GM23338 (cell line): ENCODE data around the gene INHBC. TPM values are rescaled to one million over a fixed set of nuclear protein-coding genes. Genes with fewer than 3 reads are reported as not detected.

Experiments used
- ATAC-seq: fragments of 200-7000 bp; cut with Tn5 transposase; 3 replicates; pipeline ENCODE4 v1.9.1; 2020
- DNase-seq: peaks from one replicate; pipeline ENCODE4 v3.0.0-alpha.2; 2015; ENCODE audit warnings: low spot score
- H2AFZ ChIP-seq: fragments of 200-600 bp; sonication (generic); 2 replicates; pipeline ENCODE4 v1.8.0; 2016; ENCODE audit warnings: antibody characterized with exemption, mild to moderate bottlenecking, moderate library complexity
- H3F3A ChIP-seq: fragments of 200-600 bp; sonication (generic); replicated peaks from 2 replicates; pipeline ENCODE4 v1.8.0; 2017; ENCODE audit warnings: antibody characterized with exemption, mixed run types, low read depth
- H3K27ac ChIP-seq: fragments of 200-600 bp; sonication (generic); 2 replicates; pipeline ENCODE4 v1.6.1; 2016; ENCODE audit warnings: low read depth
- H3K27me3 ChIP-seq: fragments of 200-600 bp; sonication (generic); 2 replicates; pipeline ENCODE4 v1.8.0; 2016; ENCODE audit warnings: mild to moderate bottlenecking, mixed run types, moderate library complexity; ENCODE audit not compliant: insufficient read depth
- H3K36me3 ChIP-seq: fragments of 200-600 bp; sonication (generic); 2 replicates; pipeline ENCODE4 v1.8.0; 2016; ENCODE audit warnings: mild to moderate bottlenecking; ENCODE audit not compliant: insufficient read depth
- H3K4me1 ChIP-seq: fragments of 200-600 bp; sonication (generic); 2 replicates; pipeline ENCODE4 v1.8.0; 2016; ENCODE audit warnings: mild to moderate bottlenecking, moderate library complexity; ENCODE audit not compliant: insufficient read depth
- H3K4me2 ChIP-seq: fragments of 200-600 bp; sonication (generic); 2 replicates; pipeline ENCODE4 v1.7.1; 2017; ENCODE audit warnings: mixed run types
- H3K4me3 ChIP-seq: fragments of 200-600 bp; sonication (generic); 2 replicates; pipeline ENCODE4 v1.6.1; 2016; ENCODE audit warnings: mixed run types
- H3K79me2 ChIP-seq: fragments of 200-600 bp; sonication (generic); replicated peaks from 2 replicates; pipeline ENCODE4 v1.8.0; 2017; ENCODE audit warnings: mild to moderate bottlenecking; ENCODE audit not compliant: insufficient read depth
- H3K9me2 ChIP-seq: fragments of 200-600 bp; sonication (generic); 2 replicates; pipeline ENCODE4 v1.8.0; 2017; ENCODE audit not compliant: insufficient read depth
- H4K20me1 ChIP-seq: fragments of 200-600 bp; sonication (generic); replicated peaks from 2 replicates; pipeline ENCODE4 v1.8.0; 2017; ENCODE audit warnings: mild to moderate bottlenecking; ENCODE audit not compliant: insufficient read depth
- H3K27ac Mint-ChIP-seq: 2 replicates; pipeline ENCODE4 v1.8.0; 2020; ENCODE audit warnings: inconsistent platforms, mild to moderate bottlenecking, moderate library complexity, mixed read lengths
- H3K27me3 Mint-ChIP-seq: 3 replicates; pipeline ENCODE4 v1.8.0; 2022; ENCODE audit warnings: low read depth, mild to moderate bottlenecking, moderate library complexity, mixed read lengths, inconsistent platforms; ENCODE audit not compliant: insufficient read depth, poor library complexity
- H3K36me3 Mint-ChIP-seq: 3 replicates; pipeline ENCODE4 v1.8.0; 2021; ENCODE audit warnings: low read depth, mild to moderate bottlenecking, inconsistent platforms, moderate library complexity, mixed read lengths
- H3K4me1 Mint-ChIP-seq: 3 replicates; pipeline ENCODE4 v1.8.0; 2020; ENCODE audit warnings: mild to moderate bottlenecking, inconsistent platforms, mixed read lengths
- H3K4me3 Mint-ChIP-seq: 3 replicates; pipeline ENCODE4 v1.8.0; 2021; ENCODE audit warnings: moderate library complexity, mild to moderate bottlenecking, inconsistent platforms, mixed read lengths
- H3K9me3 Mint-ChIP-seq: 3 replicates; pipeline ENCODE4 v1.8.0; 2020; ENCODE audit warnings: moderate library complexity, mild to moderate bottlenecking, inconsistent platforms, mixed read lengths
- CREB1 ChIP-seq: fragments of 250-450 bp; sonication (Bioruptor Pico); IDR thresholded peaks from 2 replicates; pipeline ENCODE4 v1.5.0; 2020; ENCODE audit warnings: low read depth, mild to moderate bottlenecking, moderate library complexity
- EZH2 ChIP-seq: fragments of 200-600 bp; sonication (generic); IDR thresholded peaks from one replicate; pipeline ENCODE4 v1.8.0; 2017; ENCODE audit warnings: antibody characterized with exemption, mild to moderate bottlenecking, low read depth; ENCODE audit not compliant: unreplicated experiment
- EZH2phosphoT487 ChIP-seq: fragments of 200-600 bp; sonication (generic); IDR thresholded peaks from one replicate; pipeline ENCODE4 v1.8.1; 2018; ENCODE audit warnings: antibody characterized with exemption; ENCODE audit not compliant: unreplicated experiment
- NANOG ChIP-seq: IDR thresholded peaks from 2 replicates; pipeline ENCODE4 v1.6.1; 2016; ENCODE audit warnings: antibody characterized with exemption, borderline replicate concordance
- POLR2AphosphoS5 ChIP-seq: IDR thresholded peaks from 2 replicates; pipeline ENCODE4 v1.6.1; 2016; ENCODE audit warnings: antibody characterized with exemption, low read depth
- STAT1 ChIP-seq: IDR thresholded peaks from one replicate; pipeline ENCODE4 v1.6.1; 2016; ENCODE audit warnings: antibody characterized with exemption; ENCODE audit not compliant: unreplicated experiment
- polyA plus RNA-seq: library from polyadenylated mRNA; unstranded; fragments of >200 nt; fragmentation: Nextera tagmentation; extraction: Ambion mirVana; gene quantifications from 2 replicates; pipeline ENCODE4 v1.2.1, GENCODE V29; 2016
- total RNA-seq: library from RNA; depleted of rRNA; stranded (reverse); fragments of >200 nt; shearing (Covaris generic); gene quantifications from 2 replicates; pipeline ENCODE4 v1.2.3, GENCODE V29; 2014
- TF ChIP-seq, protein P1 (sequence below), 2 experiments: fragments of 200-600 bp in 1 of 2; sonication (generic) in 1 of 2; conservative IDR thresholded peaks; 2 replicates each; pipeline versions ENCODE4 v1.5.1 to v1.6.1; 2016 to 2017; ENCODE audit warnings: antibody characterized with exemption in 2 of 2, low read depth in 2 of 2, mild to moderate bottlenecking in 2 of 2, moderate library complexity in 1 of 2
- TF ChIP-seq, protein P2 (sequence below): IDR thresholded peaks from one replicate; pipeline ENCODE4 v1.6.1; 2018; ENCODE audit warnings: antibody characterized with exemption; ENCODE audit not compliant: unreplicated experiment
- TF ChIP-seq, protein P3 (sequence below): IDR thresholded peaks from 2 replicates; pipeline ENCODE4 v1.6.1; 2016; ENCODE audit warnings: antibody characterized with exemption

The INHBC gene
- total and polyA plus RNA-seq, 2 experiments from 2014 or later, result 0.53 TPM; not detected in 1

DNA sequence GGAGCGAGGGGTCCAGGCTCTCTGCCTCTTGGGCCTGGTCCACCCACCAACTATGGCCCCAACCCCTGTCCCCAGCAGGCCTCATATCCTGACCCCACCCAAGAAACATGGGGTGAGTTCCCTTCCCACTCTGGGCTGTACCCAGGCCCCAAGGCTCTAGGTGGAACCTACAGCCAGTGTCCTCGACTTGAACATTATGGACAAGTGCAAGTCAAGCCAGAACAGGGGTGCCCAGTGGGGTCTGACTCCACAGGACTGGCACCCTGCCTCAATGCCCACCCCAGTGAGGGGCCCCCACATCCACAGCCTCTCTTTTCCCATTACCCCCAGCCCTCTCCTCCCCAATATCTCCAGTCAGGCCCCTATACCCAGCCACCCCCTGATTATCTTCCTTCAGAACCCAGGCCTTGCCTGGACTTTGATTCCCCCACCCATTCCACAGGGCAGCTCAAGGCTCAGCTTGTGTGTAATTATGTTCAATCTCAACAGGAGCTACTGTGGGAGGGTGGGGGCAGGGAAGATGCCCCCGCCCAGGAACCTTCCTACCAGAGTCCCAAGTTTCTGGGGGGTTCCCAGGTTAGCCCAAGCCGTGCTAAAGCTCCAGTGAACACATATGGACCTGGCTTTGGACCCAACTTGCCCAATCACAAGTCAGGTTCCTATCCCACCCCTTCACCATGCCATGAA, 36.5 kb downstream of the INHBC start:
- ATAC-seq (no peak), DNase-seq (no peak)
- Mint-ChIP-seq H3K4me3 (no peak overlapping the region), H3K36me3 (peaks cover 12% of the 10 kb centered on the region; the same call in 2 of the 3 replicates), H3K9me3 (no peaks in the 10 kb centered on the region; the same call in 2 of the 3 replicates), H3K4me1 (peaks cover 12% of the 10 kb centered on the region), H3K27me3 (peaks cover 42% of the 10 kb centered on the region), H3K27ac (no peak overlapping the region)
- H3F3A ChIP-seq, result peaks cover 9% of the 10 kb centered on the region
- no peak overlapping the region for H3K27ac ChIP-seq
- TF ChIP-seq STAT1 (no peak), CREB1 (CRISPR knock-in tag) (no peak), POLR2AphosphoS5 (no peak)
- H3K4me2 ChIP-seq, result no peak overlapping the region
- peaks cover 11% of the 10 kb centered on the region; the same call in 1 of the 2 replicates for H3K4me1 ChIP-seq
- H3K9me2 ChIP-seq, result no peaks in the 10 kb centered on the region
- no peaks in the 10 kb centered on the region for H3K36me3 ChIP-seq
- no peaks in the 10 kb centered on the region for H4K20me1 ChIP-seq
- H3K27me3 ChIP-seq, result peaks cover 43% of the 10 kb centered on the region
- no peak overlapping the region for H2AFZ ChIP-seq
- no peak overlapping the region for H3K4me3 ChIP-seq
- no peaks in the 10 kb centered on the region for H3K79me2 ChIP-seq

DNA sequence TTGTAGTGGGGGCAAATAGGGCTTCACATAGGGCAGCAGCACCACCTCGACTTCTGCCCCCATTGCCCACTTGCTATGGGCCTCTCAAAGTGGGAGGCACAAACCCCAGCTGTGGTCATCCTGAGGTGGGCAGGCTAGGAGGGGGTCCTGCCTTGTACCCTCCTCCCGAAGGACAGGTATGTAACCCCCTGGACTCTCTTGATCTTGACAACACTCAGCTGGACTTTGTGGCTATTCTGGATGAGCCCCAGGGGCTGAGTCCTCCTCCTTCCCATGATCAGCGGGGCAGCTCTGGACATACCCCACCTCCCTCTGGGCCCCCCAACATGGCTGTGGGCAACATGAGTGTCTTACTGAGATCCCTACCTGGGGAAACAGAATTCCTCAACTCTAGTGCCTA, 37.1 kb downstream of the INHBC start:
- Mint-ChIP-seq H3K4me3 (no peak overlapping the region), H3K36me3 (peaks cover 12% of the 10 kb centered on the region; the same call in 2 of the 3 replicates), H3K4me1 (peaks cover 18% of the 10 kb centered on the region), H3K27ac (no peak overlapping the region), H3K27me3 (peaks cover 45% of the 10 kb centered on the region), H3K9me3 (no peaks in the 10 kb centered on the region; the same call in 2 of the 3 replicates)
- Histone ChIP-seq H2AFZ (no peak overlapping the region), H3K9me2 (no peaks in the 10 kb centered on the region), H4K20me1 (no peaks in the 10 kb centered on the region), H3K4me2 (no peak overlapping the region), H3K79me2 (no peaks in the 10 kb centered on the region), H3F3A (peaks cover 9% of the 10 kb centered on the region), H3K36me3 (no peaks in the 10 kb centered on the region), H3K4me1 (peaks cover 16% of the 10 kb centered on the region), H3K4me3 (no peak overlapping the region), H3K27ac (no peak overlapping the region), H3K27me3 (peaks cover 49% of the 10 kb centered on the region)
- ATAC-seq, result no peak
- no peak for DNase-seq
- TF ChIP-seq, protein P1, sequence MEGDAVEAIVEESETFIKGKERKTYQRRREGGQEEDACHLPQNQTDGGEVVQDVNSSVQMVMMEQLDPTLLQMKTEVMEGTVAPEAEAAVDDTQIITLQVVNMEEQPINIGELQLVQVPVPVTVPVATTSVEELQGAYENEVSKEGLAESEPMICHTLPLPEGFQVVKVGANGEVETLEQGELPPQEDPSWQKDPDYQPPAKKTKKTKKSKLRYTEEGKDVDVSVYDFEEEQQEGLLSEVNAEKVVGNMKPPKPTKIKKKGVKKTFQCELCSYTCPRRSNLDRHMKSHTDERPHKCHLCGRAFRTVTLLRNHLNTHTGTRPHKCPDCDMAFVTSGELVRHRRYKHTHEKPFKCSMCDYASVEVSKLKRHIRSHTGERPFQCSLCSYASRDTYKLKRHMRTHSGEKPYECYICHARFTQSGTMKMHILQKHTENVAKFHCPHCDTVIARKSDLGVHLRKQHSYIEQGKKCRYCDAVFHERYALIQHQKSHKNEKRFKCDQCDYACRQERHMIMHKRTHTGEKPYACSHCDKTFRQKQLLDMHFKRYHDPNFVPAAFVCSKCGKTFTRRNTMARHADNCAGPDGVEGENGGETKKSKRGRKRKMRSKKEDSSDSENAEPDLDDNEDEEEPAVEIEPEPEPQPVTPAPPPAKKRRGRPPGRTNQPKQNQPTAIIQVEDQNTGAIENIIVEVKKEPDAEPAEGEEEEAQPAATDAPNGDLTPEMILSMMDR (conservative IDR thresholded peaks at IDR 0.05; ENCODE audit: low read depth in 2 of 2), result no peak
- TF ChIP-seq EZH2phosphoT487 (no peak), CREB1 (CRISPR knock-in tag) (no peak), STAT1 (no peak), POLR2AphosphoS5 (no peak), EZH2 (no peak), NANOG (no peak)
- TF ChIP-seq, protein P2, sequence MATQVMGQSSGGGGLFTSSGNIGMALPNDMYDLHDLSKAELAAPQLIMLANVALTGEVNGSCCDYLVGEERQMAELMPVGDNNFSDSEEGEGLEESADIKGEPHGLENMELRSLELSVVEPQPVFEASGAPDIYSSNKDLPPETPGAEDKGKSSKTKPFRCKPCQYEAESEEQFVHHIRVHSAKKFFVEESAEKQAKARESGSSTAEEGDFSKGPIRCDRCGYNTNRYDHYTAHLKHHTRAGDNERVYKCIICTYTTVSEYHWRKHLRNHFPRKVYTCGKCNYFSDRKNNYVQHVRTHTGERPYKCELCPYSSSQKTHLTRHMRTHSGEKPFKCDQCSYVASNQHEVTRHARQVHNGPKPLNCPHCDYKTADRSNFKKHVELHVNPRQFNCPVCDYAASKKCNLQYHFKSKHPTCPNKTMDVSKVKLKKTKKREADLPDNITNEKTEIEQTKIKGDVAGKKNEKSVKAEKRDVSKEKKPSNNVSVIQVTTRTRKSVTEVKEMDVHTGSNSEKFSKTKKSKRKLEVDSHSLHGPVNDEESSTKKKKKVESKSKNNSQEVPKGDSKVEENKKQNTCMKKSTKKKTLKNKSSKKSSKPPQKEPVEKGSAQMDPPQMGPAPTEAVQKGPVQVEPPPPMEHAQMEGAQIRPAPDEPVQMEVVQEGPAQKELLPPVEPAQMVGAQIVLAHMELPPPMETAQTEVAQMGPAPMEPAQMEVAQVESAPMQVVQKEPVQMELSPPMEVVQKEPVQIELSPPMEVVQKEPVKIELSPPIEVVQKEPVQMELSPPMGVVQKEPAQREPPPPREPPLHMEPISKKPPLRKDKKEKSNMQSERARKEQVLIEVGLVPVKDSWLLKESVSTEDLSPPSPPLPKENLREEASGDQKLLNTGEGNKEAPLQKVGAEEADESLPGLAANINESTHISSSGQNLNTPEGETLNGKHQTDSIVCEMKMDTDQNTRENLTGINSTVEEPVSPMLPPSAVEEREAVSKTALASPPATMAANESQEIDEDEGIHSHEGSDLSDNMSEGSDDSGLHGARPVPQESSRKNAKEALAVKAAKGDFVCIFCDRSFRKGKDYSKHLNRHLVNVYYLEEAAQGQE, result no peak
- TF ChIP-seq, protein P3, sequence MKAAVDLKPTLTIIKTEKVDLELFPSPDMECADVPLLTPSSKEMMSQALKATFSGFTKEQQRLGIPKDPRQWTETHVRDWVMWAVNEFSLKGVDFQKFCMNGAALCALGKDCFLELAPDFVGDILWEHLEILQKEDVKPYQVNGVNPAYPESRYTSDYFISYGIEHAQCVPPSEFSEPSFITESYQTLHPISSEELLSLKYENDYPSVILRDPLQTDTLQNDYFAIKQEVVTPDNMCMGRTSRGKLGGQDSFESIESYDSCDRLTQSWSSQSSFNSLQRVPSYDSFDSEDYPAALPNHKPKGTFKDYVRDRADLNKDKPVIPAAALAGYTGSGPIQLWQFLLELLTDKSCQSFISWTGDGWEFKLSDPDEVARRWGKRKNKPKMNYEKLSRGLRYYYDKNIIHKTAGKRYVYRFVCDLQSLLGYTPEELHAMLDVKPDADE, result no peak
